ENCODE data around the gene GGT1. TPM values are rescaled to one million over a fixed set of nuclear protein-coding genes. Genes with fewer than 3 reads are reported as not detected.

Gene GGT1
- total RNA-seq, 2 donors from 2014 or later = 64.6 to 114 TPM

- TF ChIP-seq, protein P1, sequence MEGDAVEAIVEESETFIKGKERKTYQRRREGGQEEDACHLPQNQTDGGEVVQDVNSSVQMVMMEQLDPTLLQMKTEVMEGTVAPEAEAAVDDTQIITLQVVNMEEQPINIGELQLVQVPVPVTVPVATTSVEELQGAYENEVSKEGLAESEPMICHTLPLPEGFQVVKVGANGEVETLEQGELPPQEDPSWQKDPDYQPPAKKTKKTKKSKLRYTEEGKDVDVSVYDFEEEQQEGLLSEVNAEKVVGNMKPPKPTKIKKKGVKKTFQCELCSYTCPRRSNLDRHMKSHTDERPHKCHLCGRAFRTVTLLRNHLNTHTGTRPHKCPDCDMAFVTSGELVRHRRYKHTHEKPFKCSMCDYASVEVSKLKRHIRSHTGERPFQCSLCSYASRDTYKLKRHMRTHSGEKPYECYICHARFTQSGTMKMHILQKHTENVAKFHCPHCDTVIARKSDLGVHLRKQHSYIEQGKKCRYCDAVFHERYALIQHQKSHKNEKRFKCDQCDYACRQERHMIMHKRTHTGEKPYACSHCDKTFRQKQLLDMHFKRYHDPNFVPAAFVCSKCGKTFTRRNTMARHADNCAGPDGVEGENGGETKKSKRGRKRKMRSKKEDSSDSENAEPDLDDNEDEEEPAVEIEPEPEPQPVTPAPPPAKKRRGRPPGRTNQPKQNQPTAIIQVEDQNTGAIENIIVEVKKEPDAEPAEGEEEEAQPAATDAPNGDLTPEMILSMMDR (IDR thresholded peaks at IDR 0.05) = no peak
These were observed 23.8 kb upstream of the GGT1 start for GRCh38 chr22:24579258-24579601.

DNA sequence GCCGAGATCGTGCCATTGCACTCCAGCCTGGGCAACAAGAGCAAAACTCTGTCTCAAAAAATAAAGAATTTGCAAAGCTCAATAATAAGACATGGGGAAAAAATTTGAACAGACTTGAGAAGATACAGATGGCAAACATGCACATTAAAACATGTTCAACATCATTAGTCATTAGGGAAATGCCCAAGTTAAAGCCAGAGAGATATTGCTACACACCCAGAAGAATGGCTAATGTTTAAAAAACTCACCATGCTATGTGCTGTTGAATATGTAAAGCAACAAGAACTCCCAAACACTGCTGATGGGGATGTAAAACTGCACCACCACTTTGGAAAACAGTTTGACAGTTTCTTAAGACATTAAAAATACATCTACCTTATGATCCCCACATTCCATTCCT, 22.7 kb upstream of the GGT1 start:
- WGBS = 93% methylated on average over 2 of the region's 2 CpGs
- Histone ChIP-seq H3K36me3 (no peaks in the 10 kb centered on the region), H3K4me1 (replicated peaks) (peaks cover 20% of the 10 kb centered on the region), H3K4me3 (no peak overlapping the region), H3K27me3 (replicated peaks; ENCODE audit: insufficient read depth) (no peaks in the 10 kb centered on the region), H3K9me3 (no peaks in the 10 kb centered on the region), H3K27ac (no peak overlapping the region)
- intact Hi-C loops (cut with DNase I) = no loop called here
- TF ChIP-seq, protein P1 (IDR thresholded peaks at IDR 0.05) = no peak
- no peak for TF ChIP-seq POLR2A (IDR thresholded peaks at IDR 0.05)
- TF ChIP-seq POLR2AphosphoS5 (IDR thresholded peaks at IDR 0.05) = no peak
- no peak for DNase-seq (ENCODE audit: low spot score)

More at GRCh38 chr22:24579258-24579601, 23.8 kb upstream of the GGT1 start:
- Histone ChIP-seq H3K9me3 (no peaks in the 10 kb centered on the region), H3K27ac (peak overlapping the region in 1 of 2 donors; percentile 40), H3K27me3 (replicated peaks; ENCODE audit: insufficient read depth) (no peaks in the 10 kb centered on the region), H3K4me1 (replicated peaks) (peaks cover 13% of the 10 kb centered on the region), H3K36me3 (no peaks in the 10 kb centered on the region), H3K4me3 (no peak overlapping the region)
- no peak for DNase-seq (ENCODE audit: low spot score)
- intact Hi-C loops (cut with DNase I) = no loop called here
- WGBS = 22% methylated on average over 1 of the region's 1 CpG

- H3K36me3 ChIP-seq = no peaks in the 10 kb centered on the region
- no peaks in the 10 kb centered on the region for H3K9me3 ChIP-seq
- H3K27me3 ChIP-seq (replicated peaks; ENCODE audit: insufficient read depth) = no peaks in the 10 kb centered on the region
- intact Hi-C loops (cut with DNase I) = no loop called here
- 72% methylated on average over 12 of the region's 12 CpGs for WGBS
- no peak overlapping the region for H3K4me3 ChIP-seq
- H3K4me1 ChIP-seq (replicated peaks) = peaks cover 23% of the 10 kb centered on the region
- TF ChIP-seq, protein P1 (IDR thresholded peaks at IDR 0.05) = no peak
- no peak for TF ChIP-seq POLR2A (IDR thresholded peaks at IDR 0.05)
- TF ChIP-seq POLR2AphosphoS5 (IDR thresholded peaks at IDR 0.05) = no peak
- DNase-seq (ENCODE audit: low spot score) = no peak
- H3K27ac ChIP-seq = no peak overlapping the region
These were observed 20.8 kb upstream of the GGT1 start for GRCh38 chr22:24582056-24582814.

DNA sequence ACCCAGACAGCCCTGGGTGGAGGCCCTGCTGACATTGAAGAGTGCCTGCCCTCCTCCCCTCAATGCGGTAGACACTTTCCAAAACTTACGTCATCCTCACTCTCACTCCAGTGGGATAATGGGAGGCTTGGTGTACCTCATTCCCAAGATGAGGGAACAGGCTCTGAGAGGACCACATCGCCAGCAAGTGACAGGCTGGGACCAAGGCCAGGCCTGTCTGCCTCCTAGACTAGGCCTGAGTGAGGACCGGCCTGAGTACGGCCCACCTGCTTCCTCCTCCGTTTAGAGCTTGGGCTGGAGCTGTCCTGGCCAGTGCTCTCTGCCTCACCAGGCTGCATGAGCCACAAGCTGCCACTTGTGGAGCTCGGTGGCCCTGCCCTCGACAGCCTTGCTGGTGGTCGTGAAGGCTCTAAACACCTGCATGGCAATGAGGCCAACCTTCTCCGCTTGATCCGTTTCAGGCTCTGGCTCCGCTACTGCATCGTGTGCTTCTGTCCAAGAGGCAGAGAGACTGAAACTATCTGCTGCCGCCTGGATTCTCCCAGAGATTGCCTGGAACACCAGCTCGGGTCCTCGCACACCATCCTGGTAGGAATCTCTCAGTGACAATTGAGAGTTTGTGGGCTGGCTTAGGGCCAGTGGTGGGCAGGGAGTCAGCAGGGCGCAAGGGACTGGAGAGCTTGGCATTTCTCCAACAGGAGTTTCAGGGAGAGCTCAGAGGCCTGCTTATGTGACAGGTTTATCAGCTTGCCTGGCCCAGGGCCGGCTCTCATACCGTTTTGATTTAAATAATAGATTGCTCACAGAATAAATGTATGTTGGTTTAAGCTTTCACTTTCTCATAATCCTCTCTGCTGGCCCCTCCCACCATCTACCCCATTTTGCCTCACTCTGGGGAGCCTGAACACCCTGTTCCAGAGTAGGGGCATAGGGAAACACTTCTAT, 19.5 kb upstream of the GGT1 start:
- Histone ChIP-seq H3K36me3 (no peaks in the 10 kb centered on the region), H3K27ac (peak overlapping the region; percentile 49 to 75), H3K4me3 (peak overlapping the region in 1 of 2 donors; percentile 8), H3K4me1 (replicated peaks) (peaks cover 27% of the 10 kb centered on the region), H3K9me3 (no peaks in the 10 kb centered on the region), H3K27me3 (replicated peaks; ENCODE audit: insufficient read depth) (no peaks in the 10 kb centered on the region)
- intact Hi-C loops (cut with DNase I) = no loop called here
- no peak for DNase-seq (ENCODE audit: low spot score)
- TF ChIP-seq POLR2AphosphoS5 (IDR thresholded peaks at IDR 0.05) = peak; percentile 12
- TF ChIP-seq, protein P1 (IDR thresholded peaks at IDR 0.05) = no peak
- WGBS = 28% methylated on average over 19 of the region's 19 CpGs
